ENCODE results near the gene KCNH4.

KCNH4 gene

GRCh38 chr17:42117397-42118125, 63.4 kb downstream of the KCNH4 start:
- no peak for DNase-seq (ENCODE audit: low spot score)

DNA sequence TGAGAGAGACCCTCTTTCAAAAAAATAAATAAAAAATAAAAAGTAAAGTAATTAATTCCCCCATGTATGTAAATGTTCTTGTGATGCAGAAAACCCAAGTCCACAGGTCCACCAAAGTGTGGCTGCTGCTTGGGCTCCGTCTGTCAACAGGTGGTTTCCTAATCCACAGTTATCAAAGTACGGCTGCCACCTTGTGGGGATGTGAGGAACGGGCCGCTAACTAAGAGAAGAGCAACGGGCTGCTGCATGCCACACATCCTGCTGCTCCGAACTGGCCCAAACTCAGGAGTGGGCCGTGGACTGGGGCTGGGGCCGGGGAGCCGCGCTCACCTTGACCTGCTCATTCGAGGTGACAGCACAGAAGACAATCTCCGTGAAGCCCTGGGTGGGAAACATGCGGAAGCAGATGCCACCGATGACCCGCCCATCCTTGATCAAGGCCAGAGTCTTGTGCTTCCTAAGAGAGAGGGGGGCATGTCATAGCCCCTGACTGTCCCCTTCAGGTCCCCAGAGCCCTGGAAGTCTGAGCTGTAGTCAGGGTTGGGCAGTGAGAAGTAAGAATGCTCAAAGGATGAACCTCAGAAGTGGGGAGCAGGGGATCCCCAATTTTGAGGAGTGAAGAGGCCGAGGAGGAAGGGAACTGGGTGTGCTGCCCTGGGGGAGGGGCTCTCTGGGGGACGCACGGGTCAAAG, 64.1 kb downstream of the KCNH4 start:
- DNase-seq (ENCODE audit: low spot score): peak; percentile 69

DNA sequence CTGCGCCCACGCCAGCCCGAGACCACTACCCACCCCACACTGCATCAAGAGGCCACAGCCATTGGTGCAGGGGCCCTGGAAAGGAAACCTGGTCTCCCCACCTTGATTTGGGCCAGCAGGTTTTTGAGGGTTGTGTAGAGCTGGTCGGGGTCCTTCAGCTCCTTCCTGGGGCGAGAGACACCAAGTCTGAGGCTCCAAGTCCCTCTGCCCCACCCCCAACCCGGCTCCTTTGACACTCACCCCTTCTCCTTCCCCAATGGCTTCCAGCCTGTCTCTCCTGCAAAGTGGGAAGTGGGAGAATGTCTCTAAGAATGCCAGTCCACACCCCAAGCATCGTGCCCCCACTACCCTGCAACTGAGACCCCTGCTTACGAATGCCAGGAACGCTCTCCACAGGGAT, 66.8 kb downstream of the KCNH4 start:
- no peak for DNase-seq (ENCODE audit: low spot score)

DNA sequence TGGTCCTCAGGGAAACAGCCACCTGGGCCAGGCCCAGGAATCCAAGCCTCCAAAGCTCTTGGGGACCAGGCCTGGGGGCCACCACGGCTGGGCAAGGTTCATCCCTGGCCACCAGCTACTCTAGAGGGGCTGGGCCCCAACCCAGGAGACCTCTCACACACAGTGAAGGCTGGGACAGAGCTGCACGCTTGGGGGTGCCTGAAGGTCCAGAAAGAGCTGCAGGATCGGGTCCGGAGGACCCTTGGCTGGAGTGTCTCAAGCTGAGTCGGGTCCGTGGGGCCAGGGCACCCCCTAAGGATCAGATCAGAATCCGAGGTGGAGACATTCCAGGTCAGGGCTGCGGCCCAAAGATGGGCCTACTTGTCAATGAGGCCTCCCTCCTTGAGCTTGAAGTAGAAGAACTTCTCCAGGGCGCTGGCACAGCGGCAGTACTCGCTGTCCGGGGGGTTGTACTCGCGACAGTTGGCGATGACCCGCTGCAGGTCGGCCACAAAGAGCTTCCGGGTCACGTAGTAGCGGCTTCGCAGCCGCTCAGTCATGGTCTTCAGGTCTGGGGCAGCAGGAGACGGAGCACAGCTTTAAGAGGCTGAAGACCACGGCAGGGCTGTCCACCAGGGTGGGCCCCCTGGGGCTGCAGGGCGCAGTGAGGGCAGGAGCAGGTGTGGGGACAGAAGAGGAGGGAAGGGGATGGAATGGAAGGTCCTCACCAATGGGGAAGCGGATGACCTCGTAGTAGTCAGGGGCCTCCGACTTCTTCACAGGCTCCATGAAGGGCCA, 67.5 kb downstream of the KCNH4 start:
- DNase-seq (ENCODE audit: low spot score): no peak

DNA sequence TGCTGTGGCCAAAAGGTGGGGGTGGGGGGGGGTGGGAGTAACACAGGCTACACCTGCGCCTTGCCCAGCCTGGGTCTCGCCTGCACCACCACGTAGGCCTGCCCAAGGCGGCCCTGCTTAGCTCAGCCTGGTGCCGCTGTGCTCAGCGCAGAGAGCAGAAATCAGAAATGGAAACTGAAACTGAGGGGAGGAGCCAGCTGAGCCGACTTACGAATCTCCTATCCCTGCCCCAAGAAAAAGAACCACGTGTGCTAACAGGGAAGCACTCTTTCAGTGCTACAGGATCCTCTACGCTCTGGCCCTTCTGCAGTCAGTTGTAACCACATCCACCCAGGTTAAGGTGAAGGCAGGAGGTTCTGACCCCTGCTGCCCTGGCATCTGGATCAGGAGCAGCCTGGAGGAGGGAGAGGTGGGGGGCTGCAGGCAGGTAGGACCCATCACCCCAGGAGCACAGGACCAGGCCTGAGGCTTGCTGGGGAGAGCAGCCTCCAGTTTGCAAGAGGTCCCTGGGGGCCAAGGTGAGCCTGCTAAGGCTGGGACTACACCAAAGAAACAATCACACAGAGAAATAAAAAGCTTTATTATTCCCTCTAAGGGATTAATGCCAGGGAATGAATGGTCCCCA, 68.3 kb downstream of the KCNH4 start, which contains the start of gene DHX58:
Gene DHX58, minus strand, starts transcription at position 163 of the 625 bp plus-strand sequence. CDS start 822 bp downstream, outside the sequence.
- peak; percentile 70 for DNase-seq (ENCODE audit: low spot score)

DNA sequence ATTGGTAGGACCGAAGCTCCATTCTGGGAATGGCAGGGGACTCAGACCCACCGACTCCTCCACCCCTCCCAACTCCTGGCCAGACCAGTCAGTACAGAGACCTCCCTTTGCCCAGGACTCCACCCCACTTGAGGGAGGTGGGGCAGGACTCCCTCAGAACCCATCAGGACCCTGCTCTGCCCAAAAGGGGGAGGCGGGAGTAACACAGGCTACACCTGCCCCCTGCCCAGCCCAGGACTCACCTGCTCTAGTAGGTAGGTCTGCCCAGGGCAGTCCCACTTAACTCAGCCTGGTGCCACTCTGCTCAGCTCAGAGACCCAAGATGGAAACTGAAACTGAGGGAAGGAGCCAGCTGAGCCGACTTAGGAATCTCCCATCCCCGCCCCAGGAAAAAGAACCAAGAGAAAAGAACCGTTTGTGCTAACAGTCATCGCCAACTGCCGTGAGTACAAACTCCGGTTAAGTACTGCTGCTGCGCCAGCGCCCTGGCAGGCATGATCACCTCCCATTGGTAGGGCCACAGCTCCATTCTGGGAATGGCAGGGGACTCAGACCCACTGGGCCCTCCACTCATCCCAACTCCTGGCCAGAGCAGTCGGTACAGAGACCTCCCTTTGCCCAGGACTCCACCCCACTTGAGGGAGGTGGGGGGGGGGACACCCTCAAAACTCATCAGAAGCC, 68.9 kb downstream of the KCNH4 start:
- no peak for DNase-seq (ENCODE audit: low spot score)

DNA sequence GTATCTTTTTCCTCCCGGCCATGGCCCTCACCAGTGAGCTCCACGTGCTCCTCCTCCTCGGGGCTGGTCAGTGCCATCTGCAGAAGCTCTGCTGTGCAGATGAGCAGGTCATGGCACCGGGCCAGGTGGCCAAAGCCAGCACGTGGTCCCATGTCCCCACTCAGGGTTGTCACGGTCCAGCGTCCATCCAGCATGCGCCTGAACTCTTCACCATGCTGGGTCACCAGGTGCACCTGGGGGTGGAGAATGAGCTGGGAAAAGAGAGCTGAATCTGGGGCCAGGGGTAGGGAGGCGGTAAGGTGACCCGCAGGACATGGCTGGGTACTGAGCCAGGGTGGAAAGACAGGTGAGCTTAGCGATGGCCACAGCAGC, 69.7 kb downstream of the KCNH4 start:
- no peak for DNase-seq (ENCODE audit: low spot score)

GRCh38 chr17:42110301-42111264, 70.4 kb downstream of the KCNH4 start:
- DNase-seq (ENCODE audit: low spot score): no peak

- DNase-seq (ENCODE audit: low spot score): no peak
Observed at GRCh38 chr17:42109086-42109485, 71.9 kb downstream of the KCNH4 start.

DNA sequence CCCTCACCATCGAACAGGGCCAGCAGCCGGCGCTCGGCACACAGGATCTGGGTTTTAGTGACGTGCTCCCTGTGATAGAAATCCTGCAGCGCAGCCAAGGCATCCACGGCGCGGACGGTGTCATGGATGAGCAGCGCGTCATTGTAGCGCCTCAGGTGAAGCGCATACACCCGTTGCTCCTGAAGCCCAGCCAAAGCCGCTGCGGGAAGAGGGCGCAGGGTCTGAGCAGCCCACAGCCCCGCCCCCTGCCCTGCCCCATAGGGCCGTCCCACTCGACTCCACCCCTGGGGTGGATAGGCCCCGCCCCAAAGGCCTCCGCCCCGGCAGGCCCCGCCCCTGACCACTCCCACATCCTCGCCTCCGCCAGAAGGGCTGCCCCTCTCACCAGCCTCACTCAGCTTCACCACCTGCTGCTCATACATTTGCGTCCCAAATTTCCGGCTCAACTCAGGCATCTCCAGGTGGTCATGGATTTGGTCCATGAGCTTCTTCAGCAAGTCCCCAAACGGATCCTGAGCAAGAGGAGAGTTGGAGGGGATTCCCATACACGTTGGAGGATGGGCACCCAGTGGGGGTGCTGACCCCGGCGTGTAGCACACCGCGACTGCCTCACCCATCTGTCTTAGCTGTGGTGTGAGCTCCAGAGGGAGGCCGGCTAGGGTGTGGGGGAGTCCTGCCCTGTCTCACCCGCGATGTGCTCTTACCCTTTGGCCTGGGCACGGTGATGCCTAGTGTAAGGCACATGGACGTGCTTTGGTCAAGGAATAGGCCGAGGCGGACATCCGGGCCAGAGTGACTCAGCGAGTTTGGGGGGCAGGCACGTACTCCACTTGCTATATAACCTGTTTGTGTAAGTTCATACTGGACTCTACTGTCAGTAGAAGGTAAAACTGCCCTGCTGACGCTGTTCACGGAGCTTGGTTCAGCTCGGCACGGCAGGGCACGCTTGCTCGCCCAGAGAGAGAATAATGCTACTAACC, 73.1 kb downstream of the KCNH4 start:
- DNase-seq (ENCODE audit: low spot score): peak; percentile 63

DNA sequence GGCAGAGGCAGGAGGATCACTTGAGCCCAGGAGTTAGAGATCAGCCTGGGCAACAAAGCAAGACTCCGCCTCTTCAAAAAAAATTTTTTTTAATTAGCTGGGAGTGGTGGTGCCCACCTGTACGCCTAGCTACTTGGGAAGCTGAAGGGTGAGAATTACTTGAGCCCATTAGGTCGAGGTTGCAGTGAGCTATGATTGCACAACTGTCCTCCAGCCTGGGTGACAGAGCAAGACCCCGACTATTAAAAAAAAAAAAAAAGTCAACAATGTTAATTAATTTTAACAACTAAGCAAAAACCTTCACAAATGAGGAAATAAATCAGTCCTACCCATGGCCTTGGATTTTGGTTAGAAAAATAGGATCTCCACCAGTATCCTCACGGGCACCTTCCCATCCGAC, 73.8 kb downstream of the KCNH4 start:
- DNase-seq (ENCODE audit: low spot score): no peak

All from kidney capillary endothelial cell (primary cell).